Hematopoietic multipotent progenitor cell treated with erythropoietin and hydrocortisone succinate and interleukin-3 and kit ligand, for 8 days (in vitro differentiated cells): ENCODE measurements around the gene NLRP11.
"Not testable (repeated sequence)": the region's sequence is repeated elsewhere in the genome, so short reads cannot be mapped to it uniquely, and the experiment has no call there.

ENCODE experiments used
- DNase-seq: peaks from one replicate; pipeline ENCODE4 v3.0.0-alpha.2; 2015

Gene NLRP11

GRCh38 chr19:55769632-55770031 is 62.2 kb downstream of the NLRP11 start:
- DNase-seq: not testable (repeated sequence)

- not testable (repeated sequence) for DNase-seq
These were observed 63.0 kb downstream of the NLRP11 start, which contains the start of gene RFPL4AL1 for GRCh38 chr19:55768818-55769217. Gene RFPL4AL1, plus strand, starts transcription at chr19:55769118. Its CDS starts 2,687 bp downstream, at chr19:55771805.

GRCh38 chr19:55766466-55766865 is 65.3 kb downstream of the NLRP11 start:
- DNase-seq: no peak

GRCh38 chr19:55758797-55759196 is 73.0 kb downstream of the NLRP11 start, which contains the start of gene RFPL4A:
Gene RFPL4A, plus strand, starts transcription at chr19:55759097. Its CDS starts 2,704 bp downstream, at chr19:55761801.
- not testable (repeated sequence) for DNase-seq

- DNase-seq: not testable (repeated sequence)
These were observed 75.0 kb downstream of the NLRP11 start for GRCh38 chr19:55756808-55757207.

GRCh38 chr19:55753401-55753800 is 78.4 kb downstream of the NLRP11 start:
- DNase-seq: no peak

GRCh38 chr19:55750715-55751114 is 81.1 kb downstream of the NLRP11 start:
- DNase-seq: no peak

- DNase-seq: no peak
These were observed 93.5 kb downstream of the NLRP11 start, which contains the start of gene NLRP9 for GRCh38 chr19:55738302-55738701. Gene NLRP9, minus strand, starts transcription at chr19:55738402. Its CDS starts 28 bp downstream, at chr19:55738374.
